ENCODE data around the gene TMEM154.

TMEM154 gene

GRCh38 chr4:152696764-152697261, 17.0 kb upstream of the TMEM154 start:
- in situ Hi-C loops (cut with MboI; ENCODE audit: low sequenced_read_pairs), result no loop called here

- in situ Hi-C loops (cut with MboI; ENCODE audit: low sequenced_read_pairs), result no loop called here
These were observed 14.1 kb upstream of the TMEM154 start for GRCh38 chr4:152693871-152694270.

GRCh38 chr4:152691761-152692160, 12.0 kb upstream of the TMEM154 start:
- in situ Hi-C loops (cut with MboI; ENCODE audit: low sequenced_read_pairs), result no loop called here

GRCh38 chr4:152690706-152691651, 11.2 kb upstream of the TMEM154 start:
- in situ Hi-C loops (cut with MboI; ENCODE audit: low sequenced_read_pairs), result no loop called here

DNA sequence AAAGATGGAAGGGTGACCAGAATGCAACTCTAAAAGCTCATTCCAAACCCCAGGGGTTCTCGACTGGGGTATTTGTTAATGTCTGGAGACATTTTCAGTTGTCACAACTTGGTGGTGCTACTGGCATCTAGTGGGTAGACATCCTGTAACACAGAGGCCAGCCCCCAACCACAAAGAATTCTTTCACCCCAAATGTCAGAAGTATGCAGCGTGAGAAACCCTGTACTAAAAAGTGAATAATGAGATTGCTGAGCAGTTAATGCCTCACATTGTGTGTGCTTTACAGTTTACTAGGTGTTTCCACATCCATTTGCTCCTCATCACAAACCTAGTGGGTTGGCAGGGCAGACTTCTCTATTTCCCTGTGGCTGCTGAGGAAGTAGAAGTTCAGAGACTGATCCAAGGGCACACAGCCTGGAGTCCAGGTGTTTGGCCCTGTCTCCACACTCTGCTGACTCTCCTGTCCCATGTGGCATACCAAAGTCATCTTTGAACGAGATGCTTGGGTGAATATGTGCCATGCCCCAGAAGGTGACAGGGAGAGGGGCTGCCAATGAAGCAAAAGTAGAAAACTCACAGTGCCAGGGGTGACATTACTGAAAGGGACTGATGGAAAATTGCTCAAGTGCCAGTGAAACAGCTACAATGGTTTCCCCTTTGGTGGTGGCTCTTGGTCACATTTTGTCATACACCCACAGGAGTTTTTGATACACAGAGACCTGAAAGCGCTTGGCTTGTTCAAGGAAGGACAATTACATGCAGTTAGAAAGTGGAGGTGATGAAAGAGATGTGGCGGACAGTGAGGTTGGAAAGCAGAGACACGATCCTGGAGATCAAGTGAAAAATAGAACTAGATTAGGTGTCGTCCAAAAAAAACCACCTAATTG, 10.1 kb upstream of the TMEM154 start:
- in situ Hi-C loops (cut with MboI; ENCODE audit: low sequenced_read_pairs), result no loop called here

DNA sequence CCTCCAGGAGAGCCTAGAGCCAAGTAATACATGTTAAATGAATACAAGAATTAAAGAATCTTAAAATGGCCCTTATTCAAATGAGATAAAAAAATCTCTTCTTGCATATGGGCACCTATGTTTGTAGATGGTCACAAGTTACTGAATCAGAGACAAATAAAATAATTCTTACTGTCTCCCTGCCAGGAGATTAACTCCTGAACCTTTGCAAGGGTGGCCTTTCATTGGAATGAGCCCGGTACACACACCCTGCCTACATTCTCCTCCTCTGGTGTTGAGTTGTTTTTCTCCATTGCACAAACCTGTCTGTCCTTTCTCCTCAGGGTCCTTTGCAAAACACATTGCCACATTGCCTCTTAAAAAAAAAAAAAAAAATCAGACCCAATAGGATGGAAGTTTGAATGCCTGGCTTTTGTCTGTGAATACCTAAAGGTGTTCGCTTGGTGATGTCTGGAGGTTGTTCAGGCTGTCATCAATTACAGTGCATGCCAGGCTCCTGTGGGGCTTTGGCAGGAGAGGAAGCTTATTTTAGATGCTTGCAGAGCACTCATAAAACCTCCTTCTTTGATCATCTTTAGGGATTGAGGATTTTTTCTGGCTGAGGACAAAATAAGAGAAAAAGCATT, 8.3 kb upstream of the TMEM154 start:
- in situ Hi-C loops (cut with MboI; ENCODE audit: low sequenced_read_pairs), result no loop called here

GRCh38 chr4:152686452-152687013, 6.7 kb upstream of the TMEM154 start:
- in situ Hi-C loops (cut with MboI; ENCODE audit: low sequenced_read_pairs), result no loop called here

DNA sequence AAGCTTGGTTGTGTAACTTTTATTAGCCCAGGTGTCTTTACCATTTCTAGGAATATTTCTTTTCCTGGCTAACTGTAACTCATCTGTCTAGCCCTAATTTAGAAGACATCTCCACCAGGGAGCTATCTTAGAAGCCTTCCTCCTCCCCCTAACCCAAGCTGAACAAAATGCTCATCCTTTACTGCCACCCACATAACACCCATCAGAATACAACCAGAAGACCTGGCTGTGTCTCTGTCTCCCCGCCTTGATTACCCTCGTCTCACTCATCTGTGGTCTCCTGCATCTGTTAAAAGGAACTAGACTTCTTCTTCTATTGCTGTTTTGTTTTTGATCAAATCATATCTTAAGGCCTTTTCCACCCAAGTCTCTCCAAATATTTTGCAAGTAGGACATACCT, 4.8 kb upstream of the TMEM154 start:
- in situ Hi-C loops (cut with MboI; ENCODE audit: low sequenced_read_pairs), result no loop called here

GRCh38 chr4:152684007-152684406, 4.2 kb upstream of the TMEM154 start:
- in situ Hi-C loops (cut with MboI; ENCODE audit: low sequenced_read_pairs), result no loop called here

GRCh38 chr4:152682143-152682941, 2.5 kb upstream of the TMEM154 start:
- in situ Hi-C loops (cut with MboI; ENCODE audit: low sequenced_read_pairs), result no loop called here

GRCh38 chr4:152680988-152681603, 1.3 kb upstream of the TMEM154 start:
- in situ Hi-C loops (cut with MboI; ENCODE audit: low sequenced_read_pairs), result no loop called here

DNA sequence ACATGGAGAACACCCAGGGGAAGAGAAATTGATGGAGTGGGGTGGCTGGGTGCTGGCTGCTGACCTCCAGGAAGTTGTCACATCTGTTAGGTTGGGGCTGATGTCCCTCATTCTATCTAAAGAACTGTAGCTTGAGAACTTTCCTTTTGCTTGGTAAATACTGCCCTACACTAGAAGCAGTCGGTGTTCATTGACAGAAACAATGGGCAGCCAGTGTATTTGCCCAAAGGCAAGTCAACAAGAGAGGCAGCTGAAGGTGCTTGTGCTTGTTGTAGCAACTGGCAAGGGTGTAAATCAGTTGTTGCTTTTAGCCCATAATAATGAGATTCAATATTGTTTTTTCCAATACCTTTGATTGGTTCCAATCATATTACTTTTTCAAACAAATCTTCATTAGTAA, 956 bp downstream of the TMEM154 start:
- in situ Hi-C loops (cut with MboI; ENCODE audit: low sequenced_read_pairs), result no loop called here

GRCh38 chr4:152677117-152677516, 2.7 kb downstream of the TMEM154 start:
- in situ Hi-C loops (cut with MboI; ENCODE audit: low sequenced_read_pairs), result no loop called here

DNA sequence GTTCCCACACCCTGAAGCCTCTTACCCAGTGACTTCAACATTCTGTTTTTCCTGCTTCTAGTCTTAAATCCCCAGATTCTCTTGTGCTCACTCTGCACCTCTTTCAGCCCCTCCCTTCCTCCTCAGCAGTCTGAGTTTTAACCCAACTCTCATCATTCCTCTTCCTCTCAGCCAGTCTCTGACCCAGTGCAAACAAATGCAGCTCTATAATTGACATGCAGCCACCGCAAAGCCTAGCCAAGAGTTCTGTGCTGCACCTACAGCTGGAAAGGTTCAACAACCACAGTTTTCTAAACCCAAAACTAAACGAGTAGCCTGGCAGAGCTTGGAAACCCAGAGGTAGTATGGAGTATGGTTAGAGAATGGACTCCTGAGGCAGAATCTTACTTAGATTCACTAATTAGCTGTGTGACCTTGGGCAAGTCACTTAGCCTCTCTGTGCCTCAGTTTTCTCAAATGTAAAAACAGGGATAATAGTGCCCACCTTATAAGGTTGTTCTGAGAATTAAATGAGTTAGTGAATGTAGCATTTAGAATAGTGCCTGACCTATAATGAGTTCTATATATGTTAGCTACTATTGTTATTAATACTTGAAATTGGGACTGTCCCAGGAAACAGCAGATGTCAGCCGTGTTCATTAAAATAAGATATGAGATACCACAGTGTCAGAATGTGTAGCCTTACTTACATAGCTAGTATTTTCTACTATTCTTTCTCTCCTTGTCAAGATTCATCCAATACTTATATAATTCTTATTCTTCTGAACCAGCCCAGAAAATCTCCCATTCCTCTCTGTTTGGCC, 3.5 kb downstream of the TMEM154 start:
- in situ Hi-C loops (cut with MboI; ENCODE audit: low sequenced_read_pairs), result no loop called here

DNA sequence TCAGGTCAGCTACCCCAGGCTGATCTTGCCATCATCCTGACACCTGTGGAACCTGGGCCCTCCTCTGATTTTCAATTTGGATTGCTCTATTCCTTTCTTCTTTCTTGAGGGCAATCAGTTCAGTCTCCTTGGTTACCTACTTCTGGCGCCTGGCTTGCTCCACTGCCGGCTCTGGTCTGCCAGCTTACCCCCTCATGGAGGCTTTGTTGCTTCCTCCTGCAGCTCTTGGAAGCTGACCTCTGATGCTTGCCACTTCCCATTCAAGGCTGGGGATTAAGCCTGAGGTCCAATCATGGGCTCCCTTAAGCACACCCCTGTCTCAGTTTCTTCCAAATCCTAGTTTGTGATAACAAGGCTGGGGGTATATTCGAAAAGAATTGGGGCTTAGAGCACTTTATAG, 5.4 kb downstream of the TMEM154 start:
- in situ Hi-C loops (cut with MboI; ENCODE audit: low sequenced_read_pairs), result no loop called here

GRCh38 chr4:152673489-152673888, 6.3 kb downstream of the TMEM154 start:
- in situ Hi-C loops (cut with MboI; ENCODE audit: low sequenced_read_pairs), result no loop called here

DNA sequence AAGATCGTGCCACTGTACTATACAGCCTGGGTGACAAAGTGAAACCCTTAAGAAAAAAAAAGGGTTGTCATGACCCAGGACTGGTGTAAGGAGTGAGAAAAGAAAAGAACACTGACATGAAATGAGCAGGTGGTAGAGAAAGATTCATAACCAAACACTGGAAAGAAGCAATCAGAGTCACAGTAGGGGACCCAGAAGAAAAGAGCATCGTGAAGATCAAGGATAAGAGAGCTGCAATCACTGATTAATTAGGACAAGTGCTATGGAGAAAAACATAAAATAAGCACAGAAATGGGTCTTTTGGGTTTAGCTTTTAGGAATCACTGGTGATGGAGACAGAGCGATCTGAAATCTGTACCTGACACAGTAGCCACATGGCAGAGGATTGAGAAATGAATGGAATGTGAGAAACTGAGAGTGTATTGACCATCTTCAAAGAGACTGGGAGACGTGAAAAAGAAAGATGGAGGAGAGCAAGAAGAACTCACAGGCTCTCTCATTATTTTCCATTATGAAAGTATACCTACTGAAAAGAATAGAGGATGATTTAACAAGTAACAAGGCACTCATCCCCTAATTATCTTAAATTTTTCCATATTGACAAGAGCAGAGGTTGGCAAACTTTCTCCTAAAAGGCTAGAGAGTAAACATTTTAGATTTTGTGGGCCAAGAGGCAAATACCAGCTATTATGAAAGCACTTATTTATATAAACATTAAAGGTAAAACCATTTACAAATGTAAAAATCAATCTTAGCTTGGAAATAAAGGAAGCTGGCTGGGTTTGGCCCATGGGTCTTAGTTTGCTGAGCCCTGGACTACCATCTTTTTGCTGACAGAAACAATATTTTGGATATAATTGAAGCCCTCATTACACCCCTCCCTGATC, 7.3 kb downstream of the TMEM154 start:
- in situ Hi-C loops (cut with MboI; ENCODE audit: low sequenced_read_pairs), result no loop called here
